MCF 10A (cell line): ENCODE measurements around the gene SEL1L2. TPM values are rescaled to one million over a fixed set of nuclear protein-coding genes. Genes with fewer than 3 reads are reported as not detected.

Experiments used
- BruUV-seq: library from RNA; stranded (reverse); fragments of 400-500 nt; replicated peaks from 2 replicates; lab custom pipeline; 2021; lab: Mats Ljungman, UMichigan
- CTCF ChIA-PET: fragments of 300-600 bp; sonication (Branson Sonifier 250); formaldehyde crosslinking; extraction: SDS; loops from one replicate; lab custom pipeline; 2021; ENCODE audit warnings: antibody characterized with exemption, inconsistent platforms; lab: Yijun Ruan, JAX
- POLR2A ChIA-PET: fragments of 300-600, 350-650 bp; sonication (Branson Sonifier 250); formaldehyde crosslinking; extraction: SDS; loops from one replicate; lab custom pipeline; 2020; ENCODE audit warnings: antibody characterized with exemption, inconsistent platforms; lab: Yijun Ruan, JAX
- DNase-seq: peaks from one replicate; pipeline ENCODE4 v3.0.0-alpha.2; 2018; ENCODE audit not compliant: unreplicated experiment
- H3K27ac Mint-ChIP-seq: one replicate; pipeline ENCODE4 v1.8.0; 2022; ENCODE audit warnings: mild to moderate bottlenecking, low read depth, mixed read lengths; ENCODE audit not compliant: unreplicated experiment
- H3K27me3 Mint-ChIP-seq: one replicate; pipeline ENCODE4 v1.8.0; 2022; ENCODE audit warnings: mixed read lengths; ENCODE audit not compliant: insufficient read depth, unreplicated experiment
- H3K36me3 Mint-ChIP-seq: one replicate; pipeline ENCODE4 v1.8.0; 2022; ENCODE audit warnings: mild to moderate bottlenecking, moderate library complexity, mixed read lengths; ENCODE audit not compliant: insufficient read depth, unreplicated experiment
- H3K4me1 Mint-ChIP-seq: one replicate; pipeline ENCODE4 v1.8.0; 2022; ENCODE audit warnings: mixed read lengths; ENCODE audit not compliant: insufficient read depth, unreplicated experiment
- H3K4me3 Mint-ChIP-seq: one replicate; pipeline ENCODE4 v1.8.0; 2022; ENCODE audit warnings: mild to moderate bottlenecking, moderate library complexity, mixed read lengths; ENCODE audit not compliant: unreplicated experiment
- H3K9me3 Mint-ChIP-seq: one replicate; pipeline ENCODE4 v1.8.0; 2022; ENCODE audit warnings: mixed read lengths; ENCODE audit not compliant: unreplicated experiment
- CTCF ChIP-seq: fragments of 200-600 bp; IDR thresholded peaks from one replicate; pipeline ENCODE4 v1.8.0; 2022; ENCODE audit warnings: antibody characterized with exemption, mild to moderate bottlenecking; ENCODE audit not compliant: unreplicated experiment
- intact Hi-C: fragments of 100-400 bp; cut with micrococcal nuclease; formaldehyde crosslinking; loops from 2 replicates; pipeline ENCODE4 v1.14.1; 2022
- total RNA-seq: library from RNA; stranded (reverse); gene quantifications from 2 replicates; pipeline ENCODE4 v1.2.3, GENCODE V29; 2022

Gene SEL1L2
- total RNA-seq, 1 experiment from 2014 or later = not detected

- no peak for TF ChIP-seq CTCF
- Mint-ChIP-seq H3K27ac (no peak overlapping the region), H3K9me3 (peaks cover 8% of the 10 kb centered on the region), H3K27me3 (no peaks in the 10 kb centered on the region), H3K4me1 (peaks cover 7% of the 10 kb centered on the region), H3K36me3 (no peaks in the 10 kb centered on the region), H3K4me3 (no peak overlapping the region)
- ChIA-PET CTCF (no interaction called here), POLR2A (no interaction called here)
- BruUV-seq = no TSS peak
- intact Hi-C loops = no loop called here
- DNase-seq = no peak
These were observed 146.1 kb downstream of the SEL1L2 start for GRCh38 chr20:13844296-13844695.

- intact Hi-C loops = no loop called here
- no peak for TF ChIP-seq CTCF
- CTCF ChIA-PET = interaction anchor here (1.7 kb wide), 2 partner anchors 20 to 22 kb away, joined by 4 to 7 read pairs; no protein-coding TSS in a partner anchor
- H3K4me3 Mint-ChIP-seq = no peak overlapping the region
- POLR2A ChIA-PET = no interaction called here
- no peaks in the 10 kb centered on the region for H3K27me3 Mint-ChIP-seq
- H3K4me1 Mint-ChIP-seq = peaks cover 13% of the 10 kb centered on the region
- H3K9me3 Mint-ChIP-seq = no peaks in the 10 kb centered on the region
- H3K36me3 Mint-ChIP-seq = no peaks in the 10 kb centered on the region
- H3K27ac Mint-ChIP-seq = no peak overlapping the region
- DNase-seq = no peak
- BruUV-seq = no TSS peak
These were observed 149.2 kb downstream of the SEL1L2 start for GRCh38 chr20:13841206-13841605.

- no peak for DNase-seq
- Mint-ChIP-seq H3K36me3 (no peaks in the 10 kb centered on the region), H3K27me3 (no peaks in the 10 kb centered on the region), H3K27ac (no peak overlapping the region), H3K9me3 (no peaks in the 10 kb centered on the region), H3K4me1 (peaks cover 13% of the 10 kb centered on the region), H3K4me3 (no peak overlapping the region)
- intact Hi-C loops = no loop called here
- POLR2A ChIA-PET = no interaction called here
- no peak for TF ChIP-seq CTCF
- CTCF ChIA-PET = interaction anchor here (0.6 kb wide), 2 partner anchors 30 to 71 kb away, joined by 3 read pairs; no protein-coding TSS in a partner anchor
- no TSS peak for BruUV-seq
These were observed 150.3 kb downstream of the SEL1L2 start for GRCh38 chr20:13840093-13840465.

GRCh38 chr20:13839421-13840092, 150.9 kb downstream of the SEL1L2 start:
- POLR2A ChIA-PET = interaction anchor here (0.6 kb wide), 1 partner anchor 92 kb away, joined by 3 read pairs; no protein-coding TSS in a partner anchor
- no peak overlapping the region for H3K4me3 Mint-ChIP-seq

More at GRCh38 chr20:13839421-13840092, 150.9 kb downstream of the SEL1L2 start:
- Mint-ChIP-seq H3K36me3 (no peaks in the 10 kb centered on the region), H3K27ac (no peak overlapping the region), H3K4me1 (peaks cover 13% of the 10 kb centered on the region), H3K27me3 (no peaks in the 10 kb centered on the region), H3K9me3 (no peaks in the 10 kb centered on the region)
- intact Hi-C loops = no loop called here
- no TSS peak for BruUV-seq
- TF ChIP-seq CTCF = no peak
- DNase-seq = peak; percentile 35
- CTCF ChIA-PET = interaction anchor here (0.6 kb wide), 1 partner anchor 30 kb away, joined by 3 read pairs; no protein-coding TSS in a partner anchor
